H1 (cell line): Measurements from ENCODE around the gene DMAC2. TPM values are rescaled to one million over a fixed set of nuclear protein-coding genes. Genes with fewer than 3 reads are reported as not detected.

Experiments used
- CTCF ChIA-PET: fragments of 300-600 bp; sonication (Branson Sonifier 250); formaldehyde crosslinking; loops from one replicate; lab custom pipeline; 2021; ENCODE audit not compliant: partially characterized antibody; lab: Charles Lee
- POLR2A ChIA-PET: fragments of 300-600 bp; sonication (Branson Sonifier 250); formaldehyde crosslinking; loops from one replicate; lab custom pipeline; 2021; ENCODE audit warnings: inconsistent platforms; ENCODE audit not compliant: partially characterized antibody; lab: Charles Lee
- DNase-seq, 2 experiments: peaks; one replicate each; pipeline versions ENCODE4 v3.0.0 to v3.0.0-alpha.2; 2010 to 2022; ENCODE audit warnings: low spot score in 2 of 2, low read depth in 1 of 2, mixed read lengths in 1 of 2
- FAIRE-seq: peaks from 2 replicates; lab custom pipeline; 2011; peaks lifted over from hg19 to GRCh38; lab: Jason Lieb, UNC
- H2AFZ ChIP-seq: 2 replicates; pipeline ENCODE4 v1.8.1; 2012; ENCODE audit warnings: low read length, inconsistent platforms
- H2AK5ac ChIP-seq: 2 replicates; pipeline ENCODE4 v1.6.1; 2013; ENCODE audit warnings: low read depth, low read length
- H2BK120ac ChIP-seq: replicated peaks from 2 replicates; pipeline ENCODE3; 2013; ENCODE audit warnings: low read depth, low read length, inconsistent platforms
- H2BK12ac ChIP-seq: 2 replicates; pipeline ENCODE4 v1.6.1; 2013; ENCODE audit warnings: low read depth, low read length
- H2BK15ac ChIP-seq: 2 replicates; pipeline ENCODE4 v1.6.1; 2013; ENCODE audit warnings: low read length
- H2BK20ac ChIP-seq: 2 replicates; pipeline ENCODE4 v1.6.1; 2013; ENCODE audit warnings: low read length
- H2BK5ac ChIP-seq: 2 replicates; pipeline ENCODE4 v1.6.1; 2013; ENCODE audit warnings: low read depth, low read length
- H3K14ac ChIP-seq: 2 replicates; pipeline ENCODE4 v1.6.1; 2013; ENCODE audit warnings: inconsistent platforms; ENCODE audit not compliant: insufficient read length
- H3K18ac ChIP-seq: 2 replicates; pipeline ENCODE4 v1.6.1; 2013; ENCODE audit warnings: low read length; ENCODE audit errors: extremely low read depth
- H3K23ac ChIP-seq: 2 replicates; pipeline ENCODE4 v1.6.1; 2013; ENCODE audit warnings: inconsistent platforms; ENCODE audit not compliant: insufficient read length
- H3K23me2 ChIP-seq: 2 replicates; pipeline ENCODE4 v1.6.1; 2013; ENCODE audit warnings: low read depth, low read length
- H3K27ac ChIP-seq: 2 replicates; pipeline ENCODE4 v1.6.1; 2011; ENCODE audit warnings: low read depth, low read length, inconsistent platforms
- H3K27me3 ChIP-seq, 4 experiments: replicated peaks in 1 of 4; 1 replicate in 1 of 4; 2 replicates in 3 of 4; pipeline versions ENCODE4 v1.6.1 to v1.8.1; 2011 to 2013; ENCODE audit warnings: low read length in 3 of 4, mild to moderate bottlenecking in 3 of 4, inconsistent platforms in 2 of 4, mixed read lengths in 2 of 4, moderate library complexity in 1 of 4; ENCODE audit not compliant: control insufficient read depth in 3 of 4, insufficient read depth in 3 of 4; ENCODE audit errors: extremely low read depth in 1 of 4
- H3K36me3 ChIP-seq, 4 experiments: 2 replicates each; pipeline versions ENCODE4 v1.6.1 to v1.8.1; 2011 to 2013; ENCODE audit warnings: mild to moderate bottlenecking in 4 of 4, low read length in 3 of 4, moderate library complexity in 2 of 4, control low read depth in 1 of 4, inconsistent platforms in 1 of 4; ENCODE audit not compliant: insufficient read depth in 4 of 4, control insufficient read depth in 2 of 4
- H3K4ac ChIP-seq: replicated peaks from 2 replicates; pipeline ENCODE3; 2013; ENCODE audit warnings: low read length, low read depth, mixed read lengths, inconsistent platforms; ENCODE audit not compliant: insufficient read length
- H3K4me1 ChIP-seq, 4 experiments: replicated peaks in 1 of 4; 1 replicate in 1 of 4; 2 replicates in 3 of 4; pipeline versions ENCODE4 v1.6.1 to v1.8.1; 2011 to 2013; ENCODE audit warnings: low read length in 3 of 4, inconsistent platforms in 2 of 4, mixed read lengths in 1 of 4; ENCODE audit not compliant: insufficient read depth in 4 of 4, control insufficient read depth in 3 of 4
- H3K4me2 ChIP-seq, 2 experiments: 2 replicates each; pipeline versions ENCODE4 v1.6.1 to v1.8.1; 2011 to 2013; ENCODE audit warnings: low read depth in 2 of 2, low read length in 2 of 2, control low read depth in 1 of 2, inconsistent platforms in 1 of 2, mild to moderate bottlenecking in 1 of 2; ENCODE audit not compliant: insufficient read depth in 1 of 2
- H3K4me3 ChIP-seq, 4 experiments: fragments of 200-600, 300-600 bp in 1 of 4; sonication (generic), shearing (Covaris generic), sonication (Bioruptor Twin) in 1 of 4; 2 replicates each; pipeline versions ENCODE4 v1.5.1 to v1.8.1; 2011 to 2016; ENCODE audit warnings: low read length in 4 of 4, low read depth in 3 of 4, control low read depth in 2 of 4, inconsistent platforms in 2 of 4, mild to moderate bottlenecking in 2 of 4, mixed read lengths in 1 of 4, moderate library complexity in 1 of 4; ENCODE audit not compliant: insufficient read depth in 2 of 4; ENCODE audit errors: extremely low read depth in 1 of 4
- H3K56ac ChIP-seq: replicated peaks from 2 replicates; pipeline ENCODE3; 2013; ENCODE audit warnings: low read depth, mild to moderate bottlenecking, mixed read lengths, low read length, inconsistent platforms; ENCODE audit not compliant: insufficient read length
- H3K79me1 ChIP-seq: 2 replicates; pipeline ENCODE4 v1.6.1; 2013; ENCODE audit warnings: low read depth, low read length, control low read depth
- H3K79me2 ChIP-seq, 2 experiments: 2 replicates each; pipeline versions ENCODE4 v1.6.1 to v1.8.1; 2012 to 2013; ENCODE audit warnings: low read length in 2 of 2, mild to moderate bottlenecking in 2 of 2, inconsistent platforms in 1 of 2; ENCODE audit not compliant: insufficient read depth in 2 of 2, control insufficient read depth in 1 of 2
- H3K9ac ChIP-seq, 4 experiments: replicated peaks in 1 of 4; 1 replicate in 1 of 4; 2 replicates in 3 of 4; pipeline versions ENCODE4 v1.6.1 to v1.8.1; 2011 to 2013; ENCODE audit warnings: low read depth in 3 of 4, low read length in 3 of 4, control low read depth in 2 of 4, mild to moderate bottlenecking in 2 of 4, moderate library complexity in 2 of 4, inconsistent platforms in 1 of 4; ENCODE audit errors: extremely low read depth in 1 of 4
- H3K9me3 ChIP-seq, 2 experiments: 2 replicates each; pipeline versions ENCODE4 v1.6.1 to v1.8.1; 2012 to 2013; ENCODE audit warnings: mild to moderate bottlenecking in 2 of 2, moderate library complexity in 2 of 2, control low read depth in 1 of 2, inconsistent platforms in 1 of 2, low read depth in 1 of 2, low read length in 1 of 2, mixed read lengths in 1 of 2; ENCODE audit not compliant: insufficient read depth in 2 of 2
- H4K20me1 ChIP-seq, 2 experiments: replicated peaks in 1 of 2; 2 replicates each; pipeline versions ENCODE3 to v1.8.1; 2011 to 2013; ENCODE audit warnings: inconsistent platforms in 2 of 2, low read length in 2 of 2, mild to moderate bottlenecking in 1 of 2; ENCODE audit not compliant: insufficient read depth in 2 of 2, control insufficient read depth in 1 of 2
- H4K5ac ChIP-seq: 2 replicates; pipeline ENCODE4 v1.6.1; 2013; ENCODE audit warnings: low read length, low read depth, mixed read lengths, inconsistent platforms; ENCODE audit not compliant: insufficient read length
- H4K8ac ChIP-seq: 2 replicates; pipeline ENCODE4 v1.8.0; 2013; ENCODE audit warnings: mild to moderate bottlenecking, moderate library complexity, low read length, inconsistent platforms; ENCODE audit not compliant: insufficient read depth; ENCODE audit errors: extremely low read depth
- H4K91ac ChIP-seq: replicated peaks from 2 replicates; pipeline ENCODE3; 2013; ENCODE audit warnings: low read length, mixed read lengths, inconsistent platforms; ENCODE audit not compliant: insufficient read length
- MAFK ChIP-seq: IDR thresholded peaks from 2 replicates; pipeline ENCODE4 v1.6.1; 2012; ENCODE audit warnings: low read depth, mild to moderate bottlenecking, improper control_type of control experiment, low read length
- SP2 ChIP-seq: IDR thresholded peaks from 2 replicates; pipeline ENCODE4 v1.6.1; 2012; ENCODE audit warnings: mild to moderate bottlenecking, low read length, inconsistent platforms
- YY1 ChIP-seq: IDR thresholded peaks from 2 replicates; pipeline ENCODE4 v1.6.1; 2011; ENCODE audit warnings: low read depth, mild to moderate bottlenecking, low read length
- WGBS, 2 experiments: shearing (Covaris generic) in 1 of 2; methylation state at CpG; one replicate each; pipeline versions ENCODE4 v1.1.6 to v1.1.7; 2013 to 2015; ENCODE audit warnings: low lambda C conversion rate in 2 of 2, mixed read lengths in 2 of 2, inconsistent platforms in 1 of 2, low coverage in 1 of 2, missing lambda C conversion rate in 1 of 2; ENCODE audit not compliant: insufficient replicate concordance in 2 of 2, insufficient coverage in 1 of 2, insufficient read length in 1 of 2; ENCODE audit errors: extremely low coverage in 1 of 2, missing lambda C conversion rate in 1 of 2; 5-methylcytosine and 5-hydroxymethylcytosine counted together
- polyA plus RNA-seq, 7 experiments: library from polyadenylated mRNA; depleted of rRNA in 3 of 7; stranded (reverse) in 5 of 7; unstranded in 2 of 7; fragments of >200 nt in 5 of 7; fragments of 200-250 nt in 2 of 7; gene quantifications; 1 replicate in 5 of 7; 2 replicates in 1 of 7; 4 replicates in 1 of 7; pipeline versions ENCODE4 v1.2.1 to v1.2.3, GENCODE V29; 2011 to 2013; ENCODE audit warnings: missing spikeins in 2 of 7, mixed read lengths in 2 of 7
- total RNA-seq: library from RNA; stranded (reverse); fragmentation: NEBNext Ultra II Directional; extraction: Animal tissue kit (Norgen Biotek cat#: 25700); gene quantifications from 2 replicates; pipeline ENCODE4 v1.2.1, GENCODE V29; 2021

DMAC2 gene
- total and polyA plus RNA-seq, 2 of the 8 experiments (the other 6 are each of a cell fraction or from before 2014, with no cell fraction given) = 86.8 to 170 TPM

DNA sequence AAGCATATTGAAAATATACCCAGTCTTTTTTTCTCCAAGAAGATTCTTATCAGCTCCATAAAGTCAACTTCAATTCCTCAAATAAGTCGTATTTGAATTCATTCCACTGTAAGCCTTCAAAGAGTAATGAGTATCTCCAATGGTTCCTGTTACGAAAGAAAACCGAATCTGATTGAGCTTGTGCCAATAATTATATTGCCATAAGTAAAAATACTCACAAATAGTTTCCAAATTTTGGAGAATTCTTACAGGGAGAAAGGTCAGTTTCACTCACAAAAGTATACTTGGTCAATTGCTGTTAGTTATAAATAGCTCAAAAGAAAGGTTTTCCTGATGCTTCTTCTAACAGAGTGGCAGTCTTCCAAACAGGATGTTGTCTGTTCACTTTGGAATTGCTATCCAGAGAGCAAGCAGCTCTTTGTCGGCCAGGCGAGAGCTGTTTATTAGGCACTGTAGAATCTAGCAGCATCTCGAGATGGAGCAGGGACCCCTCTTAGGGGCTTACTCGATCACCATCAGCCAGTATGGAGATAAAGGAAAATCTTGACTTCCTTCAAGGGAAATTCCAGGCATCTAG lies 16.7 kb upstream of the DMAC2 start:
- Histone ChIP-seq H3K79me2 (no peaks in the 10 kb centered on the region), H3K79me1 (no peaks in the 10 kb centered on the region), H3K9me3 (peaks cover 11 to 22% of the 10 kb centered on the region in 2 experiments; a peak in 3 of 4 replicates), H3K9ac (no peak overlapping the region), H3K4ac (no peak overlapping the region), H3K4me3 (no peak overlapping the region), H3K23me2 (no peaks in the 10 kb centered on the region), H3K56ac (no peak overlapping the region), H2BK5ac (no peak overlapping the region), H2BK120ac (no peak overlapping the region), H3K18ac (no peak overlapping the region), H4K91ac (no peak overlapping the region), H3K27me3 (no peaks in the 10 kb centered on the region), H2AK5ac (no peak overlapping the region), H3K27ac (no peak overlapping the region), H3K4me2 (no peak overlapping the region), H2BK15ac (no peak overlapping the region), H4K5ac (no peak overlapping the region), H3K23ac (no peak overlapping the region), H2BK12ac (no peak overlapping the region), H3K4me1 (no peaks in the 10 kb centered on the region), H3K14ac (no peak overlapping the region), H3K36me3 (no peaks in the 10 kb centered on the region), H2BK20ac (no peak overlapping the region), H4K8ac (no peak overlapping the region), H4K20me1 (no peaks in the 10 kb centered on the region), H2AFZ (no peak overlapping the region)
- ChIA-PET POLR2A (no interaction called here), CTCF (interaction anchor here (0.8 to 2.3 kb wide), 4 partner anchors 107 to 329 kb away, joined by 3 to 10 read pairs (median 6); no protein-coding TSS in a partner anchor)
- no peak for DNase-seq
- no peak for FAIRE-seq
- 80% methylated on average over 7 of the region's 7 CpGs; no CpG with 5 or more reads in 1 of the 2 experiments for WGBS, 2 experiments
- TF ChIP-seq YY1 (no peak), SP2 (no peak), MAFK (no peak)
